ENCODE measurements around the gene SVEP1. TPM values are rescaled to one million over a fixed set of nuclear protein-coding genes. Genes with fewer than 3 reads are reported as not detected.
A peak's percentile ranks its signal among the peaks of the same experiment; 100 is the strongest.

Gene SVEP1
- total RNA-seq, 1 donor from 2014 or later, result 0.56 TPM

DNA sequence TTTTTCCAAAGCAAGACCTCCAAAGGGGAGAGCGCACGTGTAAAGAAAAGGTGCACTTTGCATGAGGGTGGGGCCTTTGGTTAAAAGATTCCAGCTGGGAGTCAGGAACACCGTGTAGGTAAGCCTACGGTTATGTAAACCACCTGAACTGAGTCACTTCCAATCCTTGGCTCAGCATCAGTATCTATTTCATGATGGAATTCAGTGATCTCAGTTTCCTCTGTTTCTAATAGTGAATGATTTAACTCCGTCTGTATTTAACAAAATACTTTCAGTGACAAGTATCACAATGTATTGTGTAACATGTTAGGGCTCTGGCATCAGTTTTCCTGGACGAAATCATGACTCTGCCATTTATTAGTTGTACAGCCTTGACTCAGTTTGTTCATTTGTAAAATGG is 1.3 kb upstream of the SVEP1 start:
- peaks cover 7% of the 10 kb centered on the region for H3K4me1 ChIP-seq
- no peak overlapping the region for H3K27ac ChIP-seq
- H3K36me3 Mint-ChIP-seq, result no peaks in the 10 kb centered on the region
- DNase-seq (ENCODE audit: low spot score), result no peak
- H3K27ac Mint-ChIP-seq, result no peak overlapping the region
- no peaks in the 10 kb centered on the region for H3K79me2 ChIP-seq (ENCODE audit: low read depth)
- no peak overlapping the region for H3K4me3 ChIP-seq
- peaks cover 18% of the 10 kb centered on the region for H3K4me1 Mint-ChIP-seq
- no peak overlapping the region for H3K9ac ChIP-seq
- H3K4me3 Mint-ChIP-seq, result peak overlapping the region; percentile 41
- no peaks in the 10 kb centered on the region for H3K9me3 ChIP-seq (ENCODE audit: low read depth)
- H3K36me3 ChIP-seq, result no peaks in the 10 kb centered on the region
- no peak overlapping the region for H3K4me2 ChIP-seq
- peaks cover 15% of the 10 kb centered on the region for H3K27me3 Mint-ChIP-seq (ENCODE audit: insufficient read depth, low read depth)
- TF ChIP-seq, protein P1, sequence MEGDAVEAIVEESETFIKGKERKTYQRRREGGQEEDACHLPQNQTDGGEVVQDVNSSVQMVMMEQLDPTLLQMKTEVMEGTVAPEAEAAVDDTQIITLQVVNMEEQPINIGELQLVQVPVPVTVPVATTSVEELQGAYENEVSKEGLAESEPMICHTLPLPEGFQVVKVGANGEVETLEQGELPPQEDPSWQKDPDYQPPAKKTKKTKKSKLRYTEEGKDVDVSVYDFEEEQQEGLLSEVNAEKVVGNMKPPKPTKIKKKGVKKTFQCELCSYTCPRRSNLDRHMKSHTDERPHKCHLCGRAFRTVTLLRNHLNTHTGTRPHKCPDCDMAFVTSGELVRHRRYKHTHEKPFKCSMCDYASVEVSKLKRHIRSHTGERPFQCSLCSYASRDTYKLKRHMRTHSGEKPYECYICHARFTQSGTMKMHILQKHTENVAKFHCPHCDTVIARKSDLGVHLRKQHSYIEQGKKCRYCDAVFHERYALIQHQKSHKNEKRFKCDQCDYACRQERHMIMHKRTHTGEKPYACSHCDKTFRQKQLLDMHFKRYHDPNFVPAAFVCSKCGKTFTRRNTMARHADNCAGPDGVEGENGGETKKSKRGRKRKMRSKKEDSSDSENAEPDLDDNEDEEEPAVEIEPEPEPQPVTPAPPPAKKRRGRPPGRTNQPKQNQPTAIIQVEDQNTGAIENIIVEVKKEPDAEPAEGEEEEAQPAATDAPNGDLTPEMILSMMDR (IDR thresholded peaks at IDR 0.05), result no peak
- TF ChIP-seq EZH2 (IDR thresholded peaks at IDR 0.05) (no peak), EZH2phosphoT487 (IDR thresholded peaks at IDR 0.05) (no peak)
- no peak overlapping the region for H2AFZ ChIP-seq (replicated peaks)
- peaks cover 2% of the 10 kb centered on the region for H4K20me1 ChIP-seq (ENCODE audit: low read depth)
- peaks cover 53% of the 10 kb centered on the region for H3K27me3 ChIP-seq
- H3F3A ChIP-seq (ENCODE audit: low read depth), result no peaks in the 10 kb centered on the region
- H3K9me3 Mint-ChIP-seq, result peaks cover 7% of the 10 kb centered on the region

DNA sequence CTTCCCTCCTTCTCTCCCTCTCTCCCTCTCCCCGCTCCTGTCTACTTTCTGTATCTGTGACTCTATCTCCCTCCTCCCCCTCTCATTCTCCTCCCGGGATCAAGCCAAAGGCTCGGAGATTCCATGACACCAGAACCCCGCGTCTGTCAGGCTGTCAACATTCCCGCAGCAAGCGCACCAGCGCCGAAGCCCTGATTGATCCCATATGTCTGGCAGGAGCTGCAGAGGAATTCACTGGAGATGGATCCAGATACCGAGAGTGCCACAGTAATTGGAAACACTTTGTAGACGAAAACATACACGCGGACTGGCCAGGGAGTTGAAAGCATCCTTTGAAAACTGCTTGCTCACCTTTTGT is 300 bp upstream of the SVEP1 start:
- no peaks in the 10 kb centered on the region for H3F3A ChIP-seq (ENCODE audit: low read depth)
- H2AFZ ChIP-seq (replicated peaks), result peak overlapping the region; percentile 90
- TF ChIP-seq, protein P1 (IDR thresholded peaks at IDR 0.05), result no peak
- TF ChIP-seq EZH2 (IDR thresholded peaks at IDR 0.05) (no peak), EZH2phosphoT487 (IDR thresholded peaks at IDR 0.05) (no peak)
- H3K36me3 ChIP-seq, result no peaks in the 10 kb centered on the region
- H3K4me3 ChIP-seq, result peak overlapping the region; percentile 61
- peaks cover 7% of the 10 kb centered on the region for H3K4me1 ChIP-seq
- no peak overlapping the region for H3K9ac ChIP-seq
- no peak overlapping the region for H3K27ac ChIP-seq
- peaks cover 53% of the 10 kb centered on the region for H3K27me3 ChIP-seq
- Mint-ChIP-seq H3K9me3 (peaks cover 4% of the 10 kb centered on the region), H3K27ac (no peak overlapping the region), H3K4me1 (peaks cover 18% of the 10 kb centered on the region), H3K36me3 (no peaks in the 10 kb centered on the region), H3K27me3 (ENCODE audit: insufficient read depth, low read depth) (peaks cover 15% of the 10 kb centered on the region), H3K4me3 (peak overlapping the region; percentile 91)
- no peaks in the 10 kb centered on the region for H3K9me3 ChIP-seq (ENCODE audit: low read depth)
- DNase-seq (ENCODE audit: low spot score), result peak; percentile 69
- peaks cover 2% of the 10 kb centered on the region for H4K20me1 ChIP-seq (ENCODE audit: low read depth)
- no peaks in the 10 kb centered on the region for H3K79me2 ChIP-seq (ENCODE audit: low read depth)
- peak overlapping the region; percentile 89 for H3K4me2 ChIP-seq

- no peaks in the 10 kb centered on the region for H3K79me2 ChIP-seq (ENCODE audit: low read depth)
- Mint-ChIP-seq H3K27me3 (ENCODE audit: insufficient read depth, low read depth) (peaks cover 15% of the 10 kb centered on the region), H3K36me3 (no peaks in the 10 kb centered on the region), H3K27ac (no peak overlapping the region), H3K4me1 (peaks cover 18% of the 10 kb centered on the region), H3K4me3 (peak overlapping the region; percentile 91), H3K9me3 (peaks cover 2% of the 10 kb centered on the region)
- H3K27me3 ChIP-seq, result peaks cover 53% of the 10 kb centered on the region
- no peaks in the 10 kb centered on the region for H3F3A ChIP-seq (ENCODE audit: low read depth)
- no peak overlapping the region for H3K9ac ChIP-seq
- H3K9me3 ChIP-seq (ENCODE audit: low read depth), result no peaks in the 10 kb centered on the region
- peak overlapping the region; percentile 61 for H3K4me3 ChIP-seq
- peak; percentile 29 for DNase-seq (ENCODE audit: low spot score)
- peaks cover 2% of the 10 kb centered on the region for H4K20me1 ChIP-seq (ENCODE audit: low read depth)
- H3K27ac ChIP-seq, result no peak overlapping the region
- TF ChIP-seq, protein P1 (IDR thresholded peaks at IDR 0.05), result no peak
- TF ChIP-seq EZH2phosphoT487 (IDR thresholded peaks at IDR 0.05) (no peak), EZH2 (IDR thresholded peaks at IDR 0.05) (no peak)
- H2AFZ ChIP-seq (replicated peaks), result peak overlapping the region; percentile 90
- H3K4me1 ChIP-seq, result peaks cover 7% of the 10 kb centered on the region
- peak overlapping the region; percentile 89 for H3K4me2 ChIP-seq
- no peaks in the 10 kb centered on the region for H3K36me3 ChIP-seq
Observed at GRCh38 chr9:110578575-110579033, 937 bp downstream of the SVEP1 start.

Data from neural progenitor cell (in vitro differentiated cells).